HepG2 (cell line): ENCODE results near the gene ANKFY1. TPM values are rescaled to one million over a fixed set of nuclear protein-coding genes. Genes with fewer than 3 reads are reported as not detected.

ENCODE experiments used
- polyA plus RNA-seq, 8 experiments: library from polyadenylated mRNA; depleted of rRNA in 3 of 8; stranded (reverse) in 7 of 8; unstranded in 1 of 8; fragments of >200 nt; fragmentation: Illumina TruSeq in 4 of 8; extraction: Trizol in 4 of 8; gene quantifications; 2 replicates each; pipeline versions ENCODE4 v1.2.1 to v1.2.3, GENCODE V29; 2011 to 2016; ENCODE audit warnings: low read depth in 4 of 8, missing spikeins in 1 of 8, mixed read lengths in 1 of 8; ENCODE audit not compliant: insufficient read depth in 1 of 8
- small RNA-seq, 3 experiments: library from RNA; depleted of rRNA; stranded (forward); fragments of <200 nt; gene quantifications; one replicate each; pipeline ENCODE3, GENCODE V24; 2012; ENCODE audit warnings: low read depth in 2 of 3, low replicate concordance in 1 of 3; ENCODE audit not compliant: insufficient read length in 3 of 3, insufficient read depth in 2 of 3
- total RNA-seq, 5 experiments: library from RNA; depleted of rRNA; stranded (reverse); fragments of >200 nt; fragmentation: Illumina TruSeq; extraction: Trizol; gene quantifications; 2 replicates each; pipeline ENCODE4 v1.2.3, GENCODE V29; 2016; ENCODE audit warnings: low read depth in 1 of 5
- TF ChIP-seq, protein P1 (sequence below): sonication (generic); formaldehyde crosslinking; IDR thresholded peaks from 2 replicates; pipeline ENCODE4 v1.8.0; 2022; ENCODE audit warnings: missing genetic modification reagents, mild to moderate bottlenecking, moderate library complexity, borderline replicate concordance

The ANKFY1 gene
- total and polyA plus RNA-seq, 2 of the 13 experiments (the other 11 are each of a cell fraction or from before 2014, with no cell fraction given), result 11.9 to 16.8 TPM

DNA sequence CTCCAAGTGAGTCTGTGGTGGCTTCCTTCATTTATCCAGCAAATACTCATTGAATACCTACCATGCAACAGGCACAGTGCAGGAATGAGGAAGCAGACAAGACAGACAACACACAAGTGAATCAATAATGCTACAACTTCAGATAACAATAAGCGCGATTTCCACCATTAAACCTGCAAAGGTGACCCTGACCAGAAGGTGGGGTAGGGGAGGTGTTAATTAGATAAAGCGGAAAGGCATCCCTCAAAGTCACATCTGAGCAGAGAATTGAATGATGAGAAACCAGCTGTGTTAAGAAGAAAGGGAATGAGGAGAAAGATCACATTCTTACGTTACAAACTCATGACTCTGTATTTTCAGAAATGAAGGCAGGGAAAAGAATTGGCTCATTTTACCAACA lies 147.3 kb downstream of the ANKFY1 start (continued):
- TF ChIP-seq, protein P1, sequence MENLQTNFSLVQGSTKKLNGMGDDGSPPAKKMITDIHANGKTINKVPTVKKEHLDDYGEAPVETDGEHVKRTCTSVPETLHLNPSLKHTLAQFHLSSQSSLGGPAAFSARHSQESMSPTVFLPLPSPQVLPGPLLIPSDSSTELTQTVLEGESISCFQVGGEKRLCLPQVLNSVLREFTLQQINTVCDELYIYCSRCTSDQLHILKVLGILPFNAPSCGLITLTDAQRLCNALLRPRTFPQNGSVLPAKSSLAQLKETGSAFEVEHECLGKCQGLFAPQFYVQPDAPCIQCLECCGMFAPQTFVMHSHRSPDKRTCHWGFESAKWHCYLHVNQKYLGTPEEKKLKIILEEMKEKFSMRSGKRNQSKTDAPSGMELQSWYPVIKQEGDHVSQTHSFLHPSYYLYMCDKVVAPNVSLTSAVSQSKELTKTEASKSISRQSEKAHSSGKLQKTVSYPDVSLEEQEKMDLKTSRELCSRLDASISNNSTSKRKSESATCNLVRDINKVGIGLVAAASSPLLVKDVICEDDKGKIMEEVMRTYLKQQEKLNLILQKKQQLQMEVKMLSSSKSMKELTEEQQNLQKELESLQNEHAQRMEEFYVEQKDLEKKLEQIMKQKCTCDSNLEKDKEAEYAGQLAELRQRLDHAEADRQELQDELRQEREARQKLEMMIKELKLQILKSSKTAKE (CRISPR knock-in tag), result no peak

Small RNA genes within 50 kb of the gene (small RNA-seq; reads per million reads assigned to genes)
- 0 reads per million in 3 experiments for gene RF00019

Other genes with a start within 250 kb of the ANKFY1 start
- gene ZZEF1, start 120.9 kb downstream of the ANKFY1 start, total RNA-seq (2016; rRNA removed; fragmentation: Illumina TruSeq; extraction: Trizol), result 8.7 and 10.2 TPM in 2 replicates
- gene ZZEF1, start 120.9 kb downstream of the ANKFY1 start, polyA plus RNA-seq (2011; rRNA removed), result 7.7 and 7.9 TPM in 2 replicates
- gene CYB5D2, start 120.8 kb downstream of the ANKFY1 start, total RNA-seq (2016; rRNA removed; fragmentation: Illumina TruSeq; extraction: Trizol), result 5.8 and 7.6 TPM in 2 replicates
- 9.6 and 12.2 TPM in 2 replicates for gene CYB5D2, start 120.8 kb downstream of the ANKFY1 start, polyA plus RNA-seq (2011; rRNA removed)
- 42.6 and 49.8 TPM in 2 replicates for gene UBE2G1, start 102.7 kb upstream of the ANKFY1 start, total RNA-seq (2016; rRNA removed; fragmentation: Illumina TruSeq; extraction: Trizol)
- 23.8 and 27.9 TPM in 2 replicates for gene UBE2G1, start 102.7 kb upstream of the ANKFY1 start, polyA plus RNA-seq (2011; rRNA removed)
- gene SPNS3, start 170.0 kb upstream of the ANKFY1 start, total RNA-seq (2016; rRNA removed; fragmentation: Illumina TruSeq; extraction: Trizol), result not detected in 2 replicates
- gene SPNS3, start 170.0 kb upstream of the ANKFY1 start, polyA plus RNA-seq (2011; rRNA removed), result 0.20 TPM in 1 of 2 replicates, not detected in the other
- gene SPNS2, start 234.9 kb upstream of the ANKFY1 start, total RNA-seq (2016; rRNA removed; fragmentation: Illumina TruSeq; extraction: Trizol), result not detected in 2 replicates
- gene SPNS2, start 234.9 kb upstream of the ANKFY1 start, polyA plus RNA-seq (2011; rRNA removed), result 0.01 and 0.03 TPM in 2 replicates